Vagina (tissue), 2 donors: Measurements from ENCODE around the gene DYNC2I2.
"Not testable (repeated sequence)": the region's sequence is repeated elsewhere in the genome, so short reads cannot be mapped to it uniquely, and the experiment has no call there.

Source experiments
- CTCF ChIP-seq, 3 experiments: fragments of 450-650 bp in 2 of 3; fragments of 200-600 bp in 1 of 3; sonication (generic) in 1 of 3; IDR thresholded peaks; one replicate each; pipeline ENCODE4 v1.5.1; 2017 to 2019; ENCODE audit warnings: antibody characterized with exemption in 3 of 3, mild to moderate bottlenecking in 2 of 3, moderate library complexity in 2 of 3
- POLR2AphosphoS5 ChIP-seq, 2 donors: sonication (generic); formaldehyde crosslinking; IDR thresholded peaks; one replicate each; pipeline ENCODE4 v1.9.0; 2017; ENCODE audit warnings: antibody characterized with exemption in 2 of 2, mild to moderate bottlenecking in 2 of 2, low read depth in 1 of 2; ENCODE audit not compliant: insufficient read depth in 1 of 2

DNA sequence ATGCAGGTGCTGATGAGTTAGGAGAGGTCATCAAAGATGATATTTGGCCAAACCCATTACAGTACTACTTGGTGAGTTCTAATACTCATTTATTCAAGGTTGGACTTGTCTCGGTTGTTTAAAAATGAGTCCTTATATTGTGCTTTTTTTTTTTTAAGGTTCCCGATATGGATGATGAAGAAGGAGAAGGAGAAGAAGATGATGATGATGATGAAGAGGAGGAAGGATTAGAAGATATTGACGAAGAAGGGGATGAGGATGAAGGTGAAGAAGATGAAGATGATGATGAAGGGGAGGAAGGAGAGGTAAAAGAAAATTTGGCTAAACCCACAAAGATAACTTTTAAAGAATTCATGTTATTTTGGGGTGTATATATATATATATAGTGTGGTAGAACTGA is 37.1 kb upstream of the DYNC2I2 start:
- TF ChIP-seq CTCF (IDR thresholded peaks at IDR 0.05); POLR2AphosphoS5 (IDR thresholded peaks at IDR 0.05; ENCODE audit: insufficient read depth in 1 of 2, low read depth in 1 of 2): not testable (repeated sequence)
